Dermis microvascular lymphatic vessel endothelial cell (primary cell): ENCODE results near the gene SEC62. TPM values are rescaled to one million over a fixed set of nuclear protein-coding genes. Genes with fewer than 3 reads are reported as not detected.

Experiments
- total RNA-seq: library from RNA; depleted of rRNA; stranded (reverse); fragments of >200 nt; gene quantifications from 2 replicates; pipeline ENCODE4 v1.2.1, GENCODE V29; 2014

The SEC62 gene
- total RNA-seq, 1 donor from 2014 or later: 20.8 TPM

Other genes with a start within 250 kb of the SEC62 start
- 34.3 and 103 TPM in 2 replicates for gene TERC, start 201.7 kb upstream of the SEC62 start, total RNA-seq
- gene ACTRT3, start 197.2 kb upstream of the SEC62 start, total RNA-seq: 1.7 and 2.0 TPM in 2 replicates
- 17.2 and 18.3 TPM in 2 replicates for gene MYNN, start 193.4 kb upstream of the SEC62 start, total RNA-seq
- gene LRRIQ4, start 153.9 kb upstream of the SEC62 start, total RNA-seq: under 0.01 TPM in 1 of 2 replicates, not detected in the other
- gene LRRC34, start 153.9 kb upstream of the SEC62 start, total RNA-seq: 0.76 and 3.1 TPM in 2 replicates
- not detected in 2 replicates for gene LRRC31, start 96.9 kb upstream of the SEC62 start, total RNA-seq
- not detected in 2 replicates for gene SAMD7, start 55.2 kb upstream of the SEC62 start, total RNA-seq
- 1.0 and 1.8 TPM in 2 replicates for gene GPR160, start 71.2 kb downstream of the SEC62 start, total RNA-seq
- gene PHC3, start 214.9 kb downstream of the SEC62 start, total RNA-seq: 9.6 and 16.8 TPM in 2 replicates